OCI-LY7 (cell line): ENCODE measurements around the gene PEDS1. TPM values are rescaled to one million over a fixed set of nuclear protein-coding genes. Genes with fewer than 3 reads are reported as not detected.

Source experiments
- BruUV-seq: library from RNA; stranded (reverse); fragments of 400-500 nt; replicated peaks from 2 replicates; lab custom pipeline; 2021; lab: Mats Ljungman, UMichigan
- CTCF ChIA-PET: fragments of 300-600 bp; sonication (Branson Sonifier 250); formaldehyde crosslinking; loops from one replicate; lab custom pipeline; 2022; ENCODE audit warnings: antibody characterized with exemption; ENCODE audit not compliant: unreplicated experiment; lab: Charles Lee
- POLR2A ChIA-PET: fragments of 300-600 bp; sonication (Branson Sonifier 250); formaldehyde crosslinking; loops from one replicate; lab custom pipeline; 2022; ENCODE audit warnings: antibody characterized with exemption; lab: Charles Lee
- DNase-seq: peaks from one replicate; pipeline ENCODE4 v3.0.0-alpha.2; 2015; ENCODE audit warnings: low spot score
- H2AFZ ChIP-seq: fragments of 200-600 bp; sonication (generic), shearing (Covaris generic); 2 replicates; pipeline ENCODE4 v1.6.1; 2014; ENCODE audit warnings: mild to moderate bottlenecking, antibody characterized with exemption, low read length, moderate library complexity
- H3K27ac ChIP-seq: fragments of 200-600 bp; sonication (generic); 2 replicates; pipeline ENCODE4 v1.5.1; 2014; ENCODE audit warnings: mixed run types, low read depth, mild to moderate bottlenecking, moderate library complexity, low read length, inconsistent platforms; ENCODE audit not compliant: poor library complexity, severe bottlenecking
- H3K36me3 ChIP-seq: fragments of 200-600 bp; sonication (generic); 2 replicates; pipeline ENCODE4 v1.6.1; 2014; ENCODE audit warnings: mild to moderate bottlenecking, antibody characterized with exemption, low read length, moderate library complexity, mixed read lengths; ENCODE audit not compliant: insufficient read depth
- H3K4me1 ChIP-seq: fragments of 200-600 bp; sonication (generic); 2 replicates; pipeline ENCODE4 v1.5.1; 2014; ENCODE audit warnings: mild to moderate bottlenecking, low read length; ENCODE audit not compliant: insufficient read depth, poor library complexity, severe bottlenecking
- H3K4me2 ChIP-seq: fragments of 200-600 bp; sonication (generic); 2 replicates; pipeline ENCODE4 v1.6.1; 2014; ENCODE audit warnings: mild to moderate bottlenecking, low read length
- H3K4me3 ChIP-seq: fragments of 200-600 bp; sonication (generic); 2 replicates; pipeline ENCODE4 v1.5.1; 2014; ENCODE audit warnings: mild to moderate bottlenecking, low read depth, low read length; ENCODE audit not compliant: poor library complexity, severe bottlenecking
- H3K79me2 ChIP-seq: fragments of 200-600 bp; sonication (generic); 2 replicates; pipeline ENCODE4 v1.6.1; 2016; ENCODE audit warnings: low read depth, mild to moderate bottlenecking, low read length, moderate library complexity, mixed read lengths; ENCODE audit not compliant: insufficient read depth
- H3K9me2 ChIP-seq: fragments of 200-600 bp; sonication (generic); 2 replicates; pipeline ENCODE4 v1.6.1; 2016; ENCODE audit warnings: mild to moderate bottlenecking, low read length, mixed read lengths; ENCODE audit not compliant: insufficient read depth
- H3K9me3 ChIP-seq: fragments of 200-600 bp; sonication (generic); 2 replicates; pipeline ENCODE4 v1.6.1; 2014; ENCODE audit warnings: mild to moderate bottlenecking, mixed run types, low read length, mixed read lengths
- H4K20me1 ChIP-seq: fragments of 200-600 bp; sonication (generic); 2 replicates; pipeline ENCODE4 v1.6.1; 2014; ENCODE audit warnings: mild to moderate bottlenecking, antibody characterized with exemption, low read length, moderate library complexity, mixed read lengths; ENCODE audit not compliant: insufficient read depth
- CTCF ChIP-seq: fragments of 200-600 bp; sonication (generic); conservative IDR thresholded peaks from 2 replicates; pipeline ENCODE4 v1.5.1; 2014; ENCODE audit warnings: mild to moderate bottlenecking, antibody characterized with exemption, low read length, moderate library complexity, mixed read lengths
- EZH2phosphoT487 ChIP-seq: fragments of 200-600 bp; sonication (generic); IDR thresholded peaks from 2 replicates; pipeline ENCODE4 v1.6.1; 2018; ENCODE audit warnings: low read depth, borderline replicate concordance, mild to moderate bottlenecking, mixed run types, antibody characterized with exemption, low read length, moderate library complexity, mixed read lengths
- intact Hi-C: fragments of 100-400 bp; cut with micrococcal nuclease; formaldehyde crosslinking; loops from one replicate; pipeline ENCODE4 v1.10.0; 2022; ENCODE audit not compliant: unreplicated experiment
- total RNA-seq, 2 experiments: library from RNA; depleted of rRNA in 1 of 2; stranded (reverse); fragments of >200 nt in 1 of 2; shearing (Covaris generic) in 1 of 2; gene quantifications; 2 replicates each; pipeline ENCODE4 v1.2.3, GENCODE V29; 2014 to 2022

Gene PEDS1
- total RNA-seq, 2 experiments from 2014 or later: 22.0 to 25.9 TPM

- no peaks in the 10 kb centered on the region for H3K9me2 ChIP-seq
- ChIA-PET CTCF (no interaction called here), POLR2A (interaction anchor here (1.6 kb wide), 1 partner anchor 11 kb away, joined by 3 read pairs; no protein-coding TSS in a partner anchor)
- no peak overlapping the region for H2AFZ ChIP-seq
- TF ChIP-seq CTCF (no peak), EZH2phosphoT487 (no peak)
- intact Hi-C loops: no loop called here
- no peaks in the 10 kb centered on the region for H3K9me3 ChIP-seq
- H3K79me2 ChIP-seq: no peaks in the 10 kb centered on the region
- no TSS peak for BruUV-seq
- DNase-seq: no peak
- no peak overlapping the region for H3K27ac ChIP-seq
- H3K36me3 ChIP-seq: peaks cover 18% of the 10 kb centered on the region; the same call in 1 of the 2 replicates
- H3K4me3 ChIP-seq: no peak overlapping the region
- no peaks in the 10 kb centered on the region for H4K20me1 ChIP-seq
- no peak overlapping the region for H3K4me2 ChIP-seq
- peaks cover 11% of the 10 kb centered on the region for H3K4me1 ChIP-seq
Observed at GRCh38 chr20:50142812-50143211, 10.7 kb downstream of the PEDS1 start.

GRCh38 chr20:50141811-50142561 is 11.5 kb downstream of the PEDS1 start:
- H3K79me2 ChIP-seq: no peaks in the 10 kb centered on the region
- no peak overlapping the region for H2AFZ ChIP-seq
- H3K9me3 ChIP-seq: no peaks in the 10 kb centered on the region
- CTCF ChIA-PET: no interaction called here
- TF ChIP-seq CTCF (no peak), EZH2phosphoT487 (no peak)
- H3K27ac ChIP-seq: no peak overlapping the region
- H4K20me1 ChIP-seq: no peaks in the 10 kb centered on the region
- BruUV-seq: no TSS peak
- H3K4me3 ChIP-seq: no peak overlapping the region
- H3K36me3 ChIP-seq: peaks cover 18% of the 10 kb centered on the region; the same call in 1 of the 2 replicates
- POLR2A ChIA-PET: interaction anchor here (1.0 to 1.6 kb wide), 2 partner anchors 12 to 26 kb away, joined by 3 read pairs; no protein-coding TSS in a partner anchor
- no peak overlapping the region for H3K4me2 ChIP-seq
- intact Hi-C loops: no loop called here
- H3K9me2 ChIP-seq: no peaks in the 10 kb centered on the region
- DNase-seq: no peak
- peaks cover 5% of the 10 kb centered on the region for H3K4me1 ChIP-seq
